GM19324 (cell line): ENCODE results near the gene SIL1.
"Not testable (repeated sequence)": the region's sequence is repeated elsewhere in the genome, so short reads cannot be mapped to it uniquely, and the experiment has no call there.

Experiments
- ATAC-seq: cut with Tn5 transposase; IDR thresholded peaks from one replicate; pipeline ENCODE4 v1.9.1; 2021; ENCODE audit warnings: mild to moderate bottlenecking, moderate library complexity; ENCODE audit not compliant: unreplicated experiment, low FRiP score

The SIL1 gene

GRCh38 chr5:138935466-138935865 is 262.7 kb downstream of the SIL1 start:
- ATAC-seq: no peak

DNA sequence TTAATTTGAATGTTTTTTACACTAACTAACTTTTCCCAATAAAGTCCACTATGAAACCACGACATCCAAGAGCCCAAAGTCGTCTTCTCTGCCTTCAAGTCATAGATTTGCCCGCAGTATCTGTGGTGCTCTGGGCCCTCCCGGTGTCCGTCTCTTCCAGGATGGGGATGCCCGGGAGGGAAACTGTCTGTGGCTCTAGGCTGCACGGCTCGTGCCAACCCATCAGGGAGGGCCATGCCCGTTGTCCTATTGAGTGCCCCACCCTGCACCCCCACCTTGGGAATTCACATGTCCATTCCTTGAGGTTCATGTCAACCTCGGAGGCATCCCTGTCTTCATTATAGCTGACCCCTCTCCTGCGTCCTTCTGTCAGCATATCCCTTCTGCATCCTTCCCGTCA is 263.2 kb downstream of the SIL1 start:
- no peak for ATAC-seq

GRCh38 chr5:138933522-138934290 is 264.5 kb downstream of the SIL1 start:
- no peak for ATAC-seq

DNA sequence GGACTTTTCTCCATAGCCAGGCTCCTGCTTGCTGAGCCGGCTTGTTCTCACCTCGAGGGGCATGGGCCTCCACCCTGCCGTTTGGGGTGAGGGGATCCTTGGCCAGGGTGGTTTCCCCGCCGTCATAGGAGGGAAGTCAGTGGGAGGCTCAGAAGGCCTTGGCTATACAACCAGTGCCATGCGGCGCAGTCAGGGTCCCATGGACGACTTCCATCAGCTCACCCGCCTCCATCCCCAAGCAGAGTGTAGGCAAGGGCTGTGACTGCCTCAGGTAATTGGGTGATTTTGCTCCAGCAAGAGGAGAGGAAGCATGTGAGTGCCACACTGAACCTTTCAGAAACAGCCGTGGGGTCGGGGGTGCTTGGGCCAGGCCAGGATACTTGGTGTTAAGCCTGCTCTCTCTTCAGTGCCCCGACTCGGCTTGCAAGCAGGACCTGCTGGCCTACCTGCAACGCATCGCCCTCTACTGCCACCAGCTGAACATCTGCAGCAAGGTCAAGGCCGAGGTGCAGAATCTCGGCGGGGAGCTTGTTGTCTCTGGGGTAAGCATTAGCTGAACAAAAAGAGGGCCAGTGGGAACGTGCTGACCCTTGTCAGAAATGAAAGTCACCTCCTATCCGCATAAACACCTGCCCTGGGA is 265.9 kb downstream of the SIL1 start:
- ATAC-seq: no peak

DNA sequence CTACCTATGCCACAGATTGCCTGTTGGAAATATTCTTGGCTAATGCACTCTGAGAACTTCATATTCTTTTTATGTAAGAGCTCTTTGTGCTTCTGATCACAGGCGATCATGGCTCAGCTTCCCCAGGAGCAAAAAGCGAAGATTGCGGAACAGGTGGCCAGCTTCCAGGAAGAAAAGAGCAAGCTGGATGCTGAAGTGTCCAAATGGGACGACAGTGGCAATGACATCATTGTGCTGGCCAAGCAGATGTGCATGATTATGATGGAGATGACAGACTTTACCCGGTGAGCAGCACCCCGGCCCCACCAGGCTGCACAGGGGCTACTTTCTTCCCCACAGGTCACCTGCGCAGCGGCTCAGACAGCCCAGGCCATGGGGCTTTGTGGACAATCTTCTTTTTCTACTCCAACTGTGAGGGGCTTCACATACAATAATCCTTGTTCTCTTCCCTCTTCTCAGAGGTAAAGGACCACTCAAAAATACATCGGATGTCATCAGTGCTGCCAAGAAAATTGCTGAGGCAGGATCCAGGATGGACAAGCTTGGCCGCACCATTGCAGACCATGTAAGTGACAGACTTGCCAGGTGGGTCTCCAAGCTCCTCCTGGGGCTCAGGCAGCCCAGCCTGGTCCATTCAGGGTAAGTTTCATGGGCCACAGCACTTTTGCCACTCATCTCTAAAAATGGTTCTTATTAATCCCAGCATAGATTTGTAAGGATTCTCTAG is 267.6 kb downstream of the SIL1 start:
- ATAC-seq: no peak

DNA sequence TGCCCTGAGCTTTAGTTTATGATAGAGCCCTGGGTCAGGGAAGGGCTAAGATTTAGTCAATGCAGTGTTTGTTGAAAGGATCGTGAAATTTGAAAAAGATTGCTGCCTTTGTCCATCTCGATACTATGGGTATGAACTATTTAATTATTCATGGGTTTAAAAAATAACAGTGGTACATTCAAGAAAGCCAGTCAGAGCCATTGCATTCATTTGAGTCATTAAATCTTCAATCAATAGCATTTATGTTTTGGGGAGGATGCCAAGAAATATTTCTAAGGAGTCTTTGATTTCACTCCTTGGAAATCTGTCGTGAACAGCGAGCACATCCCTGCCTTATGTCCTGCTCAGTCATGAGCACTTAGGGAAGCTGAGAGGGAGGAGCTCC is 268.6 kb downstream of the SIL1 start:
- no peak for ATAC-seq

DNA sequence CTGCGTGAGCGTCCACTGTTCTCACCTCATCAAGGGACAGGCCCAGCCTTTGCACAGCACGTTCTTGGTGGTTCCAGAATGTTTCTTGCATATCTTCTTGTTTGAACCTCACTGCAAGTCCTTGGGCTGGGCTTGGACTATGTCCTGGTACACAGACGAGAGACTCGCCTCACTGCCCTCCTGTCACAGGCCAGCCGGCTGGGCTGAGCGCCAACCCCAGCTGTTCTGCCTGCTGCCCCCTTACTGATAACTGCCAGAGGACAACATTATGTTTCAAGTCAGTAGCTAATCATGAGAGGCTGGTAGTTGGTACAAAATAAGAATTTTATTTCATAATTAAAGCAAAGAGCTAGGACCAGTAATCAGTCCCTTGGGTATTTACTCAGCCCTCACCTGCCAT is 270.2 kb downstream of the SIL1 start:
- ATAC-seq: no peak

- no peak for ATAC-seq
Observed at GRCh38 chr5:138927544-138927943, 270.6 kb downstream of the SIL1 start.

DNA sequence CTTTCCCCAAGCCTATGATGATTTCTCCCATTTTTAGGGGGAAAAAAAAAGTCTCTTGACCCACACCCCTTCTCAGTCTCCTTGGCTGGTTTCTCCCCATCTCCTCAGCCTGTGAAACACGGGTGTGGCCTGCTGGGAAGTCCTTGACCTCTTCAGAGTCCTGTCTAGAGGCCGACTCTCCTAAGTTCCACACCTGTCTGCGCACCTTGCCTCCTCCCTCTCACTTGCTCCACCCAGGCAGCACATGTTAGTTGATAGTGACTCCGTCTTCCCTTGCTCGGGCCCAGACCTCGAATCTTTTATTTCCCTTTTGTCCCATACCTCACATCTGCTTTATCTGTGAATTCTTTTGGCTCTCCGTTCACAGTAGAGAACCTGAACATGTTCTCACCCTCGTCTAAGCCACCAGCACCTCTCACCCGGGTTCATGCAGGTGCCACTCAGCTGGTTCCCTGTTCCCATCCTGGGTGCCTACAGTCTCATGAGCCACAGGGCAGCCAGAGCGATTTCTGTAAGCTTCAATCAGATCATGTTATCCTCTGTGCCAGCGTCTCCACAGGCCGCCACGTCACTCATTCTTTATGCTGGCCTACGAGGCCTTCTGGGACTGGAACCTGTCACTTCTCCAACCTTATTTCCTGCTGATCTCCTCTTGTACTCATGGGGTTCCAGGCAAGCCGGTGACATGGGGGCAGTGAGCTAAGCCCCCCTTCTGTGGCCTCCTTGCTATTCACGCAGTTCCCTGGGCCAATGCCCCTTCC is 271.3 kb downstream of the SIL1 start:
- no peak for ATAC-seq

GRCh38 chr5:138926257-138926656 is 271.9 kb downstream of the SIL1 start:
- ATAC-seq: no peak

- ATAC-seq: no peak
Observed at GRCh38 chr5:138925090-138925635, 273.0 kb downstream of the SIL1 start.

DNA sequence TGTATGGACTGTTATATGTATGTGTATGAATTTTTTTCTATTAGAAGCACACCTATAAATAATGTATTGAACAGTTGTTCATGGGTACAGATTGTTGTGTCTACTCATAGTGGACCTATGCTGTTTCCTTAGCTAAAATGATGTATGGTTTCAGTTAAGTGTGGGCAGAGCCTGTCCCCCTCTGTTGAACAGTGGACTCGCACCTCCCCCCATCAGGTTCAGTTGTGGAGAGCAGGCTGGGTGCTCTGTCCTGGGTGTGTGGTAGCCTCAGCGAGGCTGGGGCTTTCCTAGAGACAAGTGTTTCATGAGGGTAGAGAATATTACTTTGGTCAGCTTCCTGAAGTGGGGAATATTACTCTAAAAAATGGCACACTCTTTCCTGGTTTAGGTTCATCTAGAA is 275.7 kb downstream of the SIL1 start:
- no peak for ATAC-seq

DNA sequence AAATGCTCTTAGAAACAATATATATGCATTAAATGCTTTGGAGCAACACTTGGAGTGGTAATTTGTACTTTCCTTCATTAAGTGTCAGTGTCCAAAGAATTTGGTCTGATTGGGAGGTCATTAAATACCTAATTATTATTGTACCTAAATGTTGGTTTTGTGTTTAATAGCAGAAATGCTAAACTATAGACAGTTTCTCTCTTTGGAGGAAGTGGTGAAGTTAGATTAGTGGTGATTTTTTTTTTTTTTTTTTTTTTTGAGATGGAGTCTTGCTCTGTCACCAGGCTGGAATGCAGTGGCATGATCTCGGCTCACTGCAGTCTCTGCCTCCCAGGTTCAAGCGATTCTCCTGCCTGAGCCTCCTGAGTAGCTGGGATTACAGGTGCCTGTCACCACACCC is 276.8 kb downstream of the SIL1 start:
- ATAC-seq: not testable (repeated sequence)

GRCh38 chr5:138920181-138920580 is 278.0 kb downstream of the SIL1 start:
- ATAC-seq: no peak

GRCh38 chr5:138918686-138919085 is 279.5 kb downstream of the SIL1 start:
- ATAC-seq: no peak

DNA sequence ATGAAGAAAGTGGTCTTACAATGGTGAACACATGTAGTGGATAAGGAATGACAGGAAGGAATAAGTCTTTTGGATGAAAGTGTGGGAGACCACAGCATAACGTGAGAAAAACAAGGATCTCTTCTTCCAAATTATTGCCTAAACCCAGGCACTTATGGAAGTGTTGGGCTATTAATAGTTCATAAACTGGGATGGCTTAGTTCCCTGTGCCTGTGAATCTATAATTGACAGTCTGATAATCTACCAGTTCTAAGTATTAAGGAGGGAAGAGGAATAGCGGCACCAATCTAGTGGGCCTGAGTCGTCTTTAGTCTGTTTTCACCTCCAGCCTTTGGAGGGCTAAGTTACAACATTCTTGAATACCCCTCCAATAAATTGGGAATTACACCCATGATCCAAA is 283.8 kb downstream of the SIL1 start:
- no peak for ATAC-seq

- no peak for ATAC-seq
Observed at GRCh38 chr5:138913773-138914172, 284.4 kb downstream of the SIL1 start.

DNA sequence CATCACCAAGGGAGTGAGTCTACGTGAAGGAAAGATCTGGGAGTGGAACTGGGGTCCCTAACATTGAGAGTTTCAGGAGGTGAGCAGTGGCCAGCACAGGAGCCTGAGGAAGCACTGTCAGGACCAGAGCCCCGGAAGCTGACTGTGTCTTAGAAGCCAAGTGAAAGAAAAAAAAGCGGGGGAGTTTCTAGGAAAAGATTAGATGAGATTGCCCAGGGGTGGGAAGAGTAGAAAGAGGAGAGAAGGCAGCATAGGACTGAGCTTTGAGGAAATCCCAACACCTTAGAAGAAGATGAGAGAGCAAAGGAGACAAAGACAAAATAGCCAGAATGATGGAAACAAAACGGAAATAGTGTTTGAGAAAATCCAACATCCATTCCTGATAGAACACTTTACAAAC is 286.1 kb downstream of the SIL1 start:
- no peak for ATAC-seq

GRCh38 chr5:138911441-138911840 is 286.7 kb downstream of the SIL1 start:
- no peak for ATAC-seq

DNA sequence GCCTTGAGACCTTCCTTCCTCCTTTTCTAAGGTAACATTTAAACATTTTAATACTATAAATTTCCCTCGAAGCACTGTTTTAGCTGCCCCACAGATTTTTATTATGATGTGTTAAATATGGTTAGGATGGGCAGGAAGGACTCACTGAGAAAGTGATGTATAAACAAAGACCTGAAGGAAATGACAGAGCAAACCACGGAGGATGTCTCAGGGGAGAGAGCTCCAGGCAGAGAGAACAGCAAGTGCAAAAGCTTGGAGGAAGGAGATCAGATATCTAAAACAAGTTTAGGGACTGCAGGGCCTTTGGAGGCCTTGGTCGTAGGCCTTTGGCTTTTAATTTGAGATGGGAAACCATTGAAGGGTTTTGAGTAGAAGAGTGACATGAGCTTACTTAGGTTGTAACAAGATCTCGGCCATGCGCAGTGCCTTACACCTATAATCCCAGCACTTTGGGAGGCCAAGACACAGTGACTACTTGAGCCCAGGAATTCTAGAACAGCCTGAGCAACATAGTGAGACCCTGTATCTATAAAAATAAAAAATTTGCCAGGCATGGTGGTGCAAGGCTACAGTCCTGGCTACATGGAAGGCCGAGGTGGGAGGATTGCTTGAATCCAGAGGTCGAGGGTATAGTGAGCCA is 287.5 kb downstream of the SIL1 start:
- ATAC-seq: no peak
